Measurements from ENCODE around the gene PASK.

DNA sequence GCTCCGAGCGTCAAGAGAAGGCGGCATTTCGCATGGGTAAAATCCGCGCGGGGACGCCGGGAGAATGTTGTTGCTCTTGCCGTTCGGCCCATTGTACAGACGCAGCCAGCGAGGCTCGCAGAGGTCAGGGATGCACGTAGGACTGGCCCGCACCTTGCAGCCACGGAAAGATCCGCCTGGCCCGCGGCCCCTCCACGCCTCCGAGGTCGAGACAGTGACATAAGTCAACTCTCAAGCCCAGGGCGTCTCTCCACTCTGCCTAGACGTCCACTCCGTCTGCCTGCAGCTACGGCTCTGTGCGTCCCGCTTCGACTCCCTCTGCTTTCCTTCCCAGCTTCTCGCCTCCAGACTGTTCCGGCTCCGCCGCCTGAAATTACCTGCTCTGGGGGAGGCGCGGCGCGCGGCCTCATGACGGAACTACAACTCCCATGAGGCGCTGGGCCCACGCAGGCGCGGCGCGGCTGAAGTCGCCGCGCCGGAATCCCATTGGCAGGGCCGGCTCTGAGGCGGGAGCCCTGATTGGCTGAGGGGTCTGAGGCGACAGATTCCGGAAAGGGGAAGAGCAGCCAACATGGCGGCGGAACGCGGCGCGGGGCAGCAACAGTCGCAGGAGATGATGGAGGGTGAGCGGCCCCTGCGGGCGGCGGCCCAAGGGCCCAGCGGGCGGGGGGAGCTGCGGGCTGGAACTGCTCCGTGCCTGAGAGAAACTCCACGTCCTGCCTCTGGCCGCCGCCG is 820 bp upstream of the PASK start, which contains the start of gene PPP1R7:
- peak; percentile 34 for TF ChIP-seq POLR2A (IDR thresholded peaks at IDR 0.05)
- TF ChIP-seq, protein P1, sequence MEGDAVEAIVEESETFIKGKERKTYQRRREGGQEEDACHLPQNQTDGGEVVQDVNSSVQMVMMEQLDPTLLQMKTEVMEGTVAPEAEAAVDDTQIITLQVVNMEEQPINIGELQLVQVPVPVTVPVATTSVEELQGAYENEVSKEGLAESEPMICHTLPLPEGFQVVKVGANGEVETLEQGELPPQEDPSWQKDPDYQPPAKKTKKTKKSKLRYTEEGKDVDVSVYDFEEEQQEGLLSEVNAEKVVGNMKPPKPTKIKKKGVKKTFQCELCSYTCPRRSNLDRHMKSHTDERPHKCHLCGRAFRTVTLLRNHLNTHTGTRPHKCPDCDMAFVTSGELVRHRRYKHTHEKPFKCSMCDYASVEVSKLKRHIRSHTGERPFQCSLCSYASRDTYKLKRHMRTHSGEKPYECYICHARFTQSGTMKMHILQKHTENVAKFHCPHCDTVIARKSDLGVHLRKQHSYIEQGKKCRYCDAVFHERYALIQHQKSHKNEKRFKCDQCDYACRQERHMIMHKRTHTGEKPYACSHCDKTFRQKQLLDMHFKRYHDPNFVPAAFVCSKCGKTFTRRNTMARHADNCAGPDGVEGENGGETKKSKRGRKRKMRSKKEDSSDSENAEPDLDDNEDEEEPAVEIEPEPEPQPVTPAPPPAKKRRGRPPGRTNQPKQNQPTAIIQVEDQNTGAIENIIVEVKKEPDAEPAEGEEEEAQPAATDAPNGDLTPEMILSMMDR (IDR thresholded peaks at IDR 0.05), result peak in 1 of 3 experiments; percentile 10

All from testis (tissue), 2 donors.